Inferior parietal cortex (tissue), 1 donor: ENCODE measurements around the gene RBM34.
A peak's percentile ranks its signal among the peaks of the same experiment; 100 is the strongest.

Experiments used
- DNase-seq: peaks from one replicate; pipeline ENCODE4 v3.0.0-alpha.2; 2016; ENCODE audit errors: extremely low spot score

The RBM34 gene

GRCh38 chr1:235152235-235152634 lies 8.8 kb downstream of the RBM34 start:
- DNase-seq = no peak

GRCh38 chr1:235151033-235151432 lies 10.0 kb downstream of the RBM34 start:
- DNase-seq = no peak

- DNase-seq = no peak
Measured at GRCh38 chr1:235149824-235150223, 11.2 kb downstream of the RBM34 start.

DNA sequence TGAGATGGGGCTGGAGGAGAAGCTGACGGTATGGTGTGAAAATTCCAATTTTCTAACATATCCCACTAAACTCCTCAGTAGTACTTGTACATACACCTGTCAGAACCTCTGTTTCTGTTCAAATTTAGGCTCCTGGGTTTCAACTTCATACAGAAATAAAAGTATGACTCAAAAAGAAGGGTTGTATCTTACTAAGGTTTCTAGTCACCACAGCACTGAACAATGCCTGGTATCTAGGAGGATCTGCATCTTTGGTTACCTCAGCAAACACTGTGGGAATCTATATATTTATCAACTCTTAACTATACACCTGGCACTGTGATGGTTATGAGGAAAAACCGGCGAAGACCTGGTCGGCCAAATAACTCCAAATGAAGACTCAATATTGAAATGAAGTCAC lies 13.8 kb downstream of the RBM34 start:
- no peak for DNase-seq

- no peak for DNase-seq
Measured at GRCh38 chr1:235145639-235146038, 15.4 kb downstream of the RBM34 start.

DNA sequence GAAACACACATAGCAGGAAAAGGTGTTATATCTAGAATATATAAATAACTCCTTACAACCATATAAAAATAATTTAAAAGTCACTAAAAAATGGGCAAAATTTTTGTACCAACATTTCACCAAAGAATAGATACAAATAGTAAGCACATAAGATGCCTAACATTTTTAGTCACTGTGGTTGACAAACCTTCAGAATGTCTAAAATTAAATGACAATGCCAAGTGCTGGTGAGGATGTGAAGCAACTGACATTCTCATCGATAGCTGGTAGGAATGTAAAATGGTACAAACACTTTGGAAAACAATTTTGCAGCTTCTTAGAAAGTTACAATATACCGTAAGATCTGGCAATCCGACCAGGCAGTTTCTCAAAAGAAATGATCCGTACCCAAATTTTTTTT lies 18.1 kb downstream of the RBM34 start:
- no peak for DNase-seq

DNA sequence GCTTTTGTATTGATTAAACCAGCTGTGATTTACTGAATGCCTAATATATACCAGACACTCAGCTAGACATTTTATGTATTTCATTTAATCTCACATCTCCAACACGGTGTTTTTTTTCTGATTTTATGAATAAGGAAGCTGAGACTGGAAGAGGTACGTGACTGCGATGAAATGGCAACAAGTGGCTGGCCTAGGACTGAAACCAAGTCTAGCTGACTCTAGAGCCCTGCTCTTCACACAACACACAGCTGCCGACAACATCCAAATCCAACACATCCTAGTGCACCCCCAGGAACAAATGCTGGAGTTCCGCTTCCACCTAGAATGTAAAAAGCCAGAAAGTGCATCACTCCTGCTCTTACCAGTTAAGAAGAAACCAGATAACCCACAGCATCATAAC lies 21.7 kb downstream of the RBM34 start:
- no peak for DNase-seq

- DNase-seq = no peak
Measured at GRCh38 chr1:235138821-235139220, 22.2 kb downstream of the RBM34 start.

- DNase-seq = no peak
Measured at GRCh38 chr1:235136111-235136510, 24.9 kb downstream of the RBM34 start.

DNA sequence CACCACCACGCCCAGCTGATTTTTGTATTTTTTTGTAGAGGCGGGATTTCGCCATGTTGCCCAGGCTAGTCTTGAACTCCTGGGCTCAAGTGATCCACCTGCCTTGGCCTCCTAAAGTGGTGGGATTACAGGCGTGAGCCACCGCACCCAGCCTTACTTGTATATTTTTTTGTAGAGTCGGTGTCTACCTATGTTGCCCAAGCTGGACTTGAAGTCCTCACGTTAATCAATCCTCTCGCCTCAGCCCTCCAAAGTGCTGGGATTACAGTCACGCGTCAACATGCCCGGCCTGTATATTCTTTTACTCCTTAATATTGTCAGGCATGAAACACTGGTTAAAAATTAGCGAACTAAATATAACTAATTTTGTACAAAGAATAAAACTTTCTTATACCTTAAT lies 26.9 kb downstream of the RBM34 start:
- DNase-seq = no peak

DNA sequence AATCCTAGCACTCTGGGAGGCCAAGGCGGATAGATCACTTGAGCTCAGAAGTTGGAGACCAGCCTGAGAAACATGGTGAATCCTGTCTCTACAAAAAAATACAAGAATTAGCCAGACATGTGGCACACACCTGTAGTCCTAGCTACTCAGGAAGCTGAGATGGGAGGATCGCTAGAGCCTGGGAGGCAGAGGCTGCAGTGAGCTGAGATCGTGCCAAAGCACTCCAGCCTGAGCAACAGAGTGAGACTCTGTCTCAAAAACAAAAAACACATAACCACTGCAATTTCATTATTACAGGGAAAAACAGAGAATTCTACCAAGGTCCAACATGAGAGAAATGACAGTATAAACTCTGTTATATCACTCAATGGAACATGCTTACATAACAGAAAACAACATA lies 28.0 kb downstream of the RBM34 start:
- DNase-seq = no peak

GRCh38 chr1:235131961-235132360 lies 29.1 kb downstream of the RBM34 start:
- DNase-seq = no peak

GRCh38 chr1:235130766-235131270 lies 30.2 kb downstream of the RBM34 start:
- no peak for DNase-seq

DNA sequence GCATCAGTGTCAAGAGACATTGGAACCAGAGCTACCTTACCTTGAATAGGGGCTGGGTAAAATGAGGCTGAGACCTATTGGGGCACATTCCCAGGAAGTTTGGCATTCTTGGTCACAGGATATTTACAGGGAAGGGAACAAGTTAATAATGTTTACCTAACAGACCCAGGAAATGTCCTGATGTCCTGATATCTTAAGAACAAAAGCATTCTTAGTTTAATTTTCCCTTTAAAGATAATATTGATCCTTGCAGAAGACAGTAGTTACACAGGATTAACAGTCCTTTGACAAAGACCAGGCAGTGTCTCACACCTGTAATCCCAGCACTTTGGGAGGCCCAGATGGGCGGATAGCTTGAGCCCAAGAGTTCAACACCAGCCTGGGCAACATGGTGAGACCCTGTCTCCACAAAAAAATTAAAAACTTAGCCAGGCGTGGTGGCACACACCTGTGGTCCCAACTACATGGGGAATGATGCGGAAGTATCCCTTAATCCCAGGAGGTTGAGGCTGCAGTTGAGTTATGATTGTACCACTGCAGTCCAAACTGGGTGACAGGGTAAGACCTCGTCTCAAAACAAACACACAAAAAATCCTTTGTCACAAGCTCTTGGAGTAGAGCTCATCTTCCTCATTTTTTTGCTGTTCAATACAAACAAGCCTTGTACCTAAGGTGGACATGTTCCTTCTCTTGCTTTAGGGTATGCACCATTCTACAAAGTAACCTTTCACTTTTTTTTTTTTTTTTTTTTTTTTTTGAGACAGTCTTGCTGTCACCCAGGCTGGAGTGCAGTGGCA lies 31.1 kb downstream of the RBM34 start:
- DNase-seq = no peak

DNA sequence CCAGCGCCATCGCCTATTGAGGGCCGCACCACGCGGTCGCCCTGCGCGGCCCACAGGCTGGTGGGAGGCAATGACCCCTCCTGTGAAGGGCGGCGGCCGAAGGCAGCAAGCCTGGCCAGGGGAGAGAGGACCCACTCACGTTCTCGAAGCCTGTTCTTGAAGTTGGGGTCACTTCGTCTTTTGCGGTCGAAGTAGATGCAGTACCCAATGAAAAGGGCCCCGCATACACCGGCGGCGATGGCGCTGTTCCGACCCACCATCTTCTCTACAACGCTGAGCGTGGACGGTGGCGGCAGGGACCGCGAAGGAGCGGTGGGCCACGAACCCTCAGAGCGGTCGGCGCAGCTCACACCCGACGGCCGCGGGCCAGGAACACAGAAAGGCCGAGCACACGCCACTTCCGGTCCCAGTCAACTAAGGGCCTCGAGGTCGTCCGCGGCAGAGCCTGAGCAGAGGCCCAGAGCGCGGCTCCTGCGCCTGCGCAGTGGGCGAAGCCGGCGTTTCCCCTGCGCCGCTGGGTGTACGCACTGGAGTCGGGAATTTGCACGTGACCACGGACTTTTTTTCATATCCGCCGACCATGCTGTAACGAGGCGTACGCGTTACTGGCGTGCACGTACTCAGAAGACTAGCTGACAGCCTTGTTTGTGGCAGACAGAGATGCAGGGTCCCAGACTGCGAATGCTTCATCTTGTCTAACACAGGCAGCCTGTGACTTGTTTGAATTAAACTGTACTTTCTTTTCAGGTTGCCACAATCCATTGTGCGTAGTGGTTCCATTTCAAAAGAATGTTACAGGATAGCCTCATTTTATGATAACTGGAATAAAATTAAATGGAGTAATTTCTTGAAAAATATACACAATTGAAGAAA lies 32.4 kb downstream of the RBM34 start, which contains the start of gene TOMM20:
Gene TOMM20, minus strand, starts transcription at position 382 of the 873 bp plus-strand sequence. Its CDS starts 122 bp downstream, at position 260.
- peak; percentile 99 for DNase-seq

DNA sequence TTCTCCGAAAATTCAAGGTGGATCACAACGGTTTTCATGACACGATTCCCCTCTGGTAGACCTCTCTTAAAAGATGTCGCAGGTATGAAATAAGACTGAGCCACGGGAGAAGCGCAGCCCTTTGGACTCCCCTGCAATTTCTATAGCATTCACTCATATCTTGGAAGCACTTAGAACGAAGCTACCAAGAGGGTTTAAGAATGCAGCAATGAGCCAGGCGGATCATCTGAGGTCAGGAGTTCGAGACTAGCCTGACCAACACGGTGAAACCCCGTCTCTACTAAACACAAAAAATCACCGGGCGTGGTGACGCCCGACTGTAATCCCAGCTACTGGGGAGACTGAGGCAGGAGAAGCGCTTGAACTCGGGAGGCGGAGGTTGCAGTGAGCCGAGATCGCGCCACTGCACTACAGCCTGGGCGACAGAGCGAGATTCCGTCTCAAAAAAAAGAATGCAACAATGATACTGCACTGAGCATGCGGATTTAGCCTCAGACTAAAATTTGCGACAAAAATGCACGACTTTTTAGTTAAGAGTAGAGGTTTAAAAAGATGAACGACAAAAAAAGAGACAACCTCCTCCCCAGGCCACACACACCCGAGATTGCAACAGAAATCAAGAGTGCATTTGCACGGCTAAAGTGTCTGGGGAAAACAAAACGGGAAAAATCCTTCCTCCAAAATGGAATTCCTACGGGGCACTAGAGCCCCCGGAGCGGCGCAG lies 33.2 kb downstream of the RBM34 start:
- peak; percentile 32 for DNase-seq

- DNase-seq = no peak
Measured at GRCh38 chr1:235127203-235127602, 33.8 kb downstream of the RBM34 start.

DNA sequence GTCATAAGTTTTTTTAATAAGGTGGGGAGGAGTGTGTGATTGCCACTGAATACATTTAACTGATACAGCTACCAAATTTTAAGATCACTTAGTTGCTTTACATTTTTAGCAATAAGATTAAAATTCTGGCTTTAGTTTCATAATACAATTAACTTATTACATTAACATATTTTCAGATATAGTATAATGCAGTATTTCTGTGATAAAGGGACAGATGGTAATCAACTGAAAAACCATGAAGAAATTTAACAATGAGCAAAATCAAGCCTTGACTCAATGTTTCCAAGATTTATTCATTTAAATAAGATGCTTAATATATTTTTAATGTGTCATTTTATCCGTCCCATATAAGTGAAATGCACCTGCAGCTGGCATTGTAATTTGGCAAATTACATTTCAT lies 36.4 kb downstream of the RBM34 start:
- DNase-seq = no peak

GRCh38 chr1:235124111-235124510 lies 36.9 kb downstream of the RBM34 start:
- DNase-seq = no peak

GRCh38 chr1:235122348-235122747 lies 38.7 kb downstream of the RBM34 start:
- no peak for DNase-seq

- no peak for DNase-seq
Measured at GRCh38 chr1:235113183-235113917, 47.7 kb downstream of the RBM34 start.
